ENCODE data around the gene REL.

GRCh38 chr2:60839126-60839813, 42.1 kb upstream of the REL start:
- TF ChIP-seq TAF1 (IDR thresholded peaks at IDR 0.05; ENCODE audit: borderline replicate concordance, low read depth, low read length) (no peak), TCF12 (IDR thresholded peaks at IDR 0.05) (no peak), RAD21 (IDR thresholded peaks at IDR 0.05; ENCODE audit: low read length) (no peak), EP300 (IDR thresholded peaks at IDR 0.05; ENCODE audit: borderline replicate concordance in 1 of 2, low read depth in 1 of 2, low read length in 1 of 2) (no peak), FOXM1 (IDR thresholded peaks at IDR 0.05; ENCODE audit: low read depth) (no peak), EZH2phosphoT487 (IDR thresholded peaks at IDR 0.05; ENCODE audit: borderline replicate concordance, low read depth) (no peak)
- TF ChIP-seq, protein P1, sequence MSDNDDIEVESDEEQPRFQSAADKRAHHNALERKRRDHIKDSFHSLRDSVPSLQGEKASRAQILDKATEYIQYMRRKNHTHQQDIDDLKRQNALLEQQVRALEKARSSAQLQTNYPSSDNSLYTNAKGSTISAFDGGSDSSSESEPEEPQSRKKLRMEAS (IDR thresholded peaks at IDR 0.05; ENCODE audit: low read depth), result no peak
- TF ChIP-seq, protein P2, sequence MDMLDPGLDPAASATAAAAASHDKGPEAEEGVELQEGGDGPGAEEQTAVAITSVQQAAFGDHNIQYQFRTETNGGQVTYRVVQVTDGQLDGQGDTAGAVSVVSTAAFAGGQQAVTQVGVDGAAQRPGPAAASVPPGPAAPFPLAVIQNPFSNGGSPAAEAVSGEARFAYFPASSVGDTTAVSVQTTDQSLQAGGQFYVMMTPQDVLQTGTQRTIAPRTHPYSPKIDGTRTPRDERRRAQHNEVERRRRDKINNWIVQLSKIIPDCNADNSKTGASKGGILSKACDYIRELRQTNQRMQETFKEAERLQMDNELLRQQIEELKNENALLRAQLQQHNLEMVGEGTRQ (IDR thresholded peaks at IDR 0.05; ENCODE audit: borderline replicate concordance, low read depth, low read length), result no peak

Measured in SK-N-SH (cell line).